Stimulated activated CD4-positive, alpha-beta T cell treated with anti-CD3 and anti-CD28 coated beads, TNF-alpha, amount 100 ng/mL, for 1 hour (primary cell): ENCODE results near the gene USP28.
"Not testable (repeated sequence)": the region's sequence is repeated elsewhere in the genome, so short reads cannot be mapped to it uniquely, and the experiment has no call there.

Experiments
- DNase-seq, 3 donors: peaks; one replicate each; pipeline ENCODE4 v3.0.0-alpha.2; 2020; ENCODE audit warnings: low read depth in 3 of 3, low spot score in 1 of 3

Gene USP28

DNA sequence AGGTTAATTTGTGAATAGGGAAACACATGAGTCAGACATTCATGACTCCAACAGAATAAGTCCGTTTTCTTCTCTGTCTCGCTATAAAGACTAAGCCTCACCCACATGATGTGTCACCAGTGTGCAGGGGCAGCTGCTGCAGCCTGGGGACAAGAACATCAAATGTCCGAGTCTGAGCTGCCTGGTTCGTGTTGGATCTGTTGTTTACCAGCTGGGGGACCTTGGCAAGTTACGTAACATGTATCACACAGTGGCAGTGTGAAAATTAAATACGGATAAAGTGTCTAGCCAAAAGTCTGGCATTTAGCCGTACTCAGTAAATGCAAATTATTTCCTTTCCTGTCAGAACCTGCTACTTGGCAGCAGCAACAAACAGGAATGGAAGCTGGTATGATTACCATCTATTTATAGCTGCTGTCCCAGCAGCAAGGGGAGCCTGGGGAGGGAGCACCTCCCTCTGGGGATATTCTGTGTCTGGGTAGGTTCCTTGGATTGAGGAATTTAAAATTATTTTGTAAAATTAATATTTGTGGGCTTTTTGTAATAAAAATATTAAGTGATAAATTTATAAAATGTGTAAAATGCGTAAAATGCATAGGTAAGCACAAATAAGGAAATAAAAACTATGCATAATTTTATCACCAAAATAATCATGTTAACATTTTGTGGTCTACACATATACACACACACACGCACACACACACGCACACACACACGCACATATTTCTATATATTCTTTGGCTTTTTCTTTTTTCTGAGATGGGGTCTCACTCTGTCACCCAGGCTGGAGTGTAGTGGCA lies 97.1 kb downstream of the USP28 start:
- no peak for DNase-seq

DNA sequence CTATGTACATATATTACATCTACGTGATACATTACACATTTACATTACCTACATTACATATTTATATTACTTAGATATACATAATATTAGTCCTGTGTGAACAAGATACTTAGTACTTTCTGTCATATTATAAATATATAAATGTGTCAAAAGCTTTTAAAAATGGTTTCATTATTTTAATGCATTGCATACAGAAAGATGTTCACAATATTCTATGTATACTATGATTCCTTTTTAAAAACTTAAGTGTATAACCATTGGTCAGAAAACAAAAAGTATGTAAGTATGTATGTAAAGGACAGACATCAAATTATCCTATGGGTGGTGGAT lies 101.2 kb downstream of the USP28 start:
- no peak for DNase-seq

DNA sequence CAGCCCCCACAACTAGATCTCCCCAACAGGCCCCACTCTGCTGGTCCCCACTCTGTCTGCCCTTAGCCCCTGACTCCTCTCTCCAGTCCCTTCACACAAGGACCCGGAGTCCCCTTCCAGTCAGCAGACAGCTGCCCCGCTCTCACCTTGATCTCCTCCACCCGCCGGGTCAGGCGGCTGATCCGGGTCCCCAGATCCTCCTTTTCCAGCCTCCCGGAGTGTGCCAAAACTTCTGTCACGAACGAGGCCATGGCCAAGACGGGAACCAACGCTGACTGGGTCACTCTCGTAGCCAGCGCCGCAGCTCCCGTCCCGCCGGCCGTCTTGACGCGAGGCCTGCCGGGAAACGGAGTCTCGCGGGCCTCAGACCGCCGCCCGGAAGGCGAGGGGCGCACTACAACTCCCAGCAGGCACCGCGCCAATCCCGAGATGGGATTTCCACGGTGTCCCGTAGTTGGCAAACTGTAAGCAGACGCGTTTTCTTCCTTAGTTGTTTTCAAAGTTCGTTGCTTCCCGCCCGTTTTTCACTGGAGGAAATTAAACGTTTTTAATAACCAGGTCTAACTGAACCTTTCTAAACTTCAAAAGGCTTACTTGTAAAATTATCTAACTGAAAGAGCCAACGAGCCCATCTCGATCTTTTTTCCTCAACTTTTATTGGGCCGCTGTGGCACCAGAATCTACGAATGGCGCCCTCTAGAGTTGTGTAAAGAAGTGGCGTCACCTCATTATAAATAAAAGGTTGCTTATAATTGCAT lies 101.8 kb downstream of the USP28 start, which contains the start of gene ZW10:
Gene ZW10, minus strand, starts transcription at position 277 of the 758 bp plus-strand sequence. Its CDS starts 26 bp downstream, at position 251.
- DNase-seq, result peak; percentile 63 to 83 (median 78)

DNA sequence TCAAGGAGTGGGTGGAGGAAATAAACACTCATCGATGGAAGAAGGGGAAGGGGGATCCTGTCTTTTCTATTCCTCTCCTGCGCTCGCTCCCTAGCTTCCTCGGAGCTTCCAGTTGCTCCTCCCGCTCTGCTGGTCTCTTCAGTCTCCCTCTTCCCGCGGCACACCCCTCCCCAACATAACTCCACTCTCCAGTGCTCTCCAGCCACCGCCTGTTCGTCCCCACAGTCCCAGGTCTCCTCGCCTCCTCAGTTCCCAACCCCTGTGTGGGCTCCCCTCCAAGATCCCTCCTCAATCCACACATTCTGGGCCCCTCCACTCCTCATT lies 102.3 kb downstream of the USP28 start:
- no peak for DNase-seq

DNA sequence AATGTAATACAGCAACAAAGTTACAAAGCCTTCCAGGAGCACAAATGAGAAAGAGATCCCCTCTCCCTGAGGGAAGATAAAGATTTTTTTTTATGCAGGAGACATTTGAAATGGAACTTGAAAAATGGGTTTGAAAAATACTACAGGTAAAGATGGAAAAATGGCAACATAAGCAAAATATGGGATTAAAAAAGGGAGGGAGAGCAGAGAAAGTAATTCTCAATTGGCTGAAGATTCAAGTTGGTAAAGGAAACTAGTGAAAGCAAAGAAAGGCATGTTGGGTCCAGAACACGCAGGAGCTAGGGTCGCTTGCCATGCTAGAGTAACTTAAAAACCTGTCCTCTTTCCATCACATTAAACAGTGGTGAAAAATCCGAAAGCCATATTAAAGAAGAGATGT lies 103.4 kb downstream of the USP28 start:
- no peak for DNase-seq

DNA sequence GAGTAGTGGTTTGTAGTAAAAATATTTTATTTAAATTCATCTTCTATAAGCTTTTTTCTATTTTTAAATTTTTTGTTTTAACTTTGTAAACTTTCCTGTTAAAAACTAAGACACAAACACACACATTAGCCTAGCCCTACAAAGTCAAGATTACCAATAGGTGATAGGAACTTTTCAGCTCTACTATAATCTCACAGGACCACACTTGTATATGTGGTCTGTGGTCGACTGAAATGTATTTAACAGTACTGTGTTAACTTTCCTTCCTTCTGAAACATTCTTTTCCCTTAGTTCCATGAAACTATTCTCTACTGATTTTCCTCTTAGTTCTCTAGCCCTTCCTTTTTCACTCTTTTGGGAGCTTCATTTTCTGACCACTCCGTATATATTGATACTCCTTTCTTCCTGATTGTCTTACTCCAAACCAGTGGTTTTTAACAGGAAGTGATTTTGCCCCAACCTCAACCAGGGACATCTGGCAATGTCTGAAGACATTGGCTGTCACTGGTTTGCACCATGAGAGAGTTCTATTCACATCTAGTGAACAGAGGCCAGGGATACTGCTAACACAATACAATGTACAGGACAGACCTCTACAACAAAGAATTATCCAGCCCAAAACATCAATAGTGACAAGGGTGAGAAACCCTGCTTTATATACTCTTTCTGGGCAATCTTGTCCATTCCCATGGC lies 110.7 kb downstream of the USP28 start:
- no peak for DNase-seq

DNA sequence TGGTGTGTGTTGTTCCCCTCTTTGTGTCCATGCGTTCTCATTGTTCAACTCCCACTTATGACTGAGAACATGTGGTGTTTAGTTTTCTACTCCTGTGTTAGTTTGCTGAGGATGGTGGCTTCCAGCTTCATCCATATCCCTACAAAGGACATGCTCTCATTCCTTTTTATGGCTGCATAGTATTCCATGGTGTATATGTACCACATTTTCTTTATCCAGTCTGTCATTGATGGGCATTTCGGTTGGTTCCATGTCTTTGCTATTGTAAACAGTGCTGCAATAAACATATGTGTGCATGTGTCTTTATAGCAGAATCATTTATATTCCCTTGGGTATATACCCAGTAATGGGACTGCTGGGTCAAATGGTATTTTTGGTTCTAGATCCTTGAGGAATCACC lies 112.3 kb downstream of the USP28 start:
- DNase-seq, result not testable (repeated sequence)

DNA sequence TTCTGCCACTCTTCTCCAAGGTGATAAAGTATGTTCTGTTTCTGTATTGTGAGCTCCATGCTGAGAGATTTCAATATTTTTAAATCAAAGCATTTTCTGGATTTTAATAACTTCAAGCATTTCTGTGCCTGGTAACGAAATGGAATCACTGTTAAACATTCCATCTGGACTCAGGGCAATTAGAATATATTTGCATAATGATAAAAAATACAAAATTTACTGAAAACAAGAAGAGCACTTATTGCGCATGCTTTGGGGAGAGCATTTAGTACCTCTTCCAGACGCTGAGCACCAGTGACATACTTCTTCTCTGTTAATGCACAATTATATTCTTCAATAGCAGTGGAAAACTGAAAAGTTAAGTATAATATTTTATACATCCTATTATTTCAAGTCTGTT lies 115.1 kb downstream of the USP28 start:
- DNase-seq, result no peak

DNA sequence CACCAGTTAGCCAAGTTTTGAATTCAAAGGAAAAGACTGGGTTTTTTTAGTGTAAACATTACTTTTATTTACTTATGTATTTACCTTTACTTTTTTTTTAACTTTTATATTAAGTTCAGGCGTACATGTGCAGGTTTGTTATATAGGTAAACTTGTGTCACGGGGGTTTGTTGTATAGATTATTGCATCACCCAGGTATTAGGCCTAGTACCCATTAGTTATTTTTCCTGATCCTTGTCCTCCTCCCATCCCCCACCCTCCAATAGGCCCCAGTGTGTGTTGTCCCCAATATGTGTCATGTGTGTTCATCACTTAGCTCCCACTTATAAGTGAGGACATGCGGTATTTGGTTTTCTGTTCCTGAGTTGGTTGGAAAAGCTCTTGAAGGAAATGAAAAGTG lies 122.4 kb downstream of the USP28 start:
- DNase-seq, result no peak
